Caco-2 (cell line): ENCODE data around the gene FAM118A. TPM values are rescaled to one million over a fixed set of nuclear protein-coding genes. Genes with fewer than 3 reads are reported as not detected.
A peak's percentile ranks its signal among the peaks of the same experiment; 100 is the strongest.

Experiments used
- BruUV-seq: library from RNA; stranded (reverse); fragments of 400-500 nt; replicated peaks from 2 replicates; lab custom pipeline; 2021; lab: Mats Ljungman, UMichigan
- CTCF ChIA-PET: fragments of 300-600 bp; sonication (Branson Sonifier 250); formaldehyde crosslinking; loops from one replicate; lab custom pipeline; 2022; ENCODE audit warnings: antibody characterized with exemption; lab: Charles Lee
- POLR2A ChIA-PET: fragments of 300-600 bp; sonication (Branson Sonifier 250); formaldehyde crosslinking; loops from one replicate; lab custom pipeline; 2022; ENCODE audit warnings: antibody characterized with exemption; lab: Charles Lee
- DNase-seq, 2 experiments: peaks; one replicate each; pipeline versions ENCODE4 v3.0.0 to v3.0.0-alpha.2; 2020 to 2022
- H3K27me3 ChIP-seq: replicated peaks from 2 replicates; pipeline ENCODE4 v1.6.0; 2011; ENCODE audit warnings: low read length; ENCODE audit not compliant: control insufficient read depth, insufficient read depth
- H3K36me3 ChIP-seq: 2 replicates; pipeline ENCODE4 v1.5.1; 2011; ENCODE audit warnings: low read length; ENCODE audit not compliant: control insufficient read depth, insufficient read depth
- H3K4me1 ChIP-seq: fragments of 250-450 bp; sonication (Bioruptor Pico); 2 replicates; pipeline ENCODE4 v1.5.1; 2020; ENCODE audit warnings: mild to moderate bottlenecking
- H3K4me3 ChIP-seq: 2 replicates; pipeline ENCODE4 v1.5.1; 2011; ENCODE audit warnings: low read depth, mild to moderate bottlenecking, control low read depth, low read length
- H3K9me3 ChIP-seq: fragments of 250-450 bp; sonication (Bioruptor Pico); 2 replicates; pipeline ENCODE4 v1.5.1; 2020; ENCODE audit warnings: mild to moderate bottlenecking, moderate library complexity
- H3K27ac Mint-ChIP-seq: one replicate; pipeline ENCODE4 v1.8.0; 2022; ENCODE audit warnings: mixed read lengths; ENCODE audit not compliant: unreplicated experiment
- H3K27me3 Mint-ChIP-seq: one replicate; pipeline ENCODE4 v1.8.0; 2022; ENCODE audit warnings: mixed read lengths; ENCODE audit not compliant: insufficient read depth, unreplicated experiment
- H3K36me3 Mint-ChIP-seq: one replicate; pipeline ENCODE4 v1.8.0; 2022; ENCODE audit warnings: mild to moderate bottlenecking, mixed read lengths; ENCODE audit not compliant: insufficient read depth, unreplicated experiment
- H3K4me1 Mint-ChIP-seq: one replicate; pipeline ENCODE4 v1.8.0; 2022; ENCODE audit warnings: low read depth, mixed read lengths; ENCODE audit not compliant: unreplicated experiment
- H3K4me3 Mint-ChIP-seq: one replicate; pipeline ENCODE4 v1.8.0; 2022; ENCODE audit warnings: mild to moderate bottlenecking, moderate library complexity, mixed read lengths; ENCODE audit not compliant: unreplicated experiment
- H3K9me3 Mint-ChIP-seq: one replicate; pipeline ENCODE4 v1.8.0; 2022; ENCODE audit warnings: mixed read lengths; ENCODE audit not compliant: unreplicated experiment
- intact Hi-C: fragments of 100-400 bp; cut with micrococcal nuclease; formaldehyde crosslinking; loops from one replicate; pipeline ENCODE4 v1.10.0; 2022; ENCODE audit not compliant: unreplicated experiment
- total RNA-seq: library from RNA; stranded (reverse); gene quantifications from 2 replicates; pipeline ENCODE4 v1.2.3, GENCODE V29; 2022
- TF ChIP-seq, protein P1 (sequence below), 2 experiments: fragments of 200-600 bp in 1 of 2; IDR thresholded peaks; 1 replicate in 1 of 2; 2 replicates in 1 of 2; pipeline versions ENCODE4 v1.5.1 to v1.8.0; 2011 to 2022; ENCODE audit warnings: antibody characterized with exemption in 1 of 2, control low read depth in 1 of 2, inconsistent platforms in 1 of 2, low read depth in 1 of 2, low read length in 1 of 2, mild to moderate bottlenecking in 1 of 2, moderate library complexity in 1 of 2; ENCODE audit not compliant: insufficient read depth in 1 of 2, severe bottlenecking in 1 of 2, unreplicated experiment in 1 of 2

FAM118A gene
- total RNA-seq, 1 experiment from 2014 or later: 120 TPM

DNA sequence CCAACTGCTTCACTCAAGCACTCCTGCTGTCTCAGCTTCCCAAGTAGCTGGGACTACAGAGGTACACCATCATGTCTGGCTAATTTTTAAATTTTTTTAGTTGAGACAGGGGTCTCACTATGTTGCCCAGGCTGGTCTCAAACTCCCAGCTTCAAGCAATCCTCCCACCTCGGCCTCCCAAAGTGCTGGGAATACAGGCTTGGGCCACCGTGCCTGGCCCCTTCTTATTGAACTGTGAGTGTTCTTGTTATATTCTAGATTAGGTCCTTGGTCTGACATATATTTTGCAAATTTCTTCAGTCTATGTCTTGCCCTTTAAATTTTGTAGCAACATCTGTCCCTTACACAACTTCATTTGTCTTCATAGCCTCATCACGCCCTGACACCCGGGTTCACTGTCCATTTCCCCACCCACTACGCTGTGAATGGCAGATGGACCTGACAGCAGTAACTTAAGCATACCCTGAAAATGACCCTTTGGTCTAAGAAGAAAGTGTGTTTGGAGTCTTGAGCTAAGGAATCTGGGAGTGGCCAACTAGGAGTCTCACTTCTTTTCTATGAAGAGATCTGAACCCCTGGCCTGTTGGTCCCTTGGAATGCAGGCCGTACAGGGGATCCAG is 4.2 kb upstream of the FAM118A start:
- CTCF ChIA-PET: interaction anchor here (0.7 to 1.7 kb wide), 3 partner anchors 30 to 42 kb away, joined by 3 to 8 read pairs (median 4); no protein-coding TSS in a partner anchor
- POLR2A ChIA-PET: interaction anchor here (0.5 to 1.4 kb wide), 4 partner anchors 11 to 568 kb away, joined by 3 to 8 read pairs (median 4); partner anchors contain the start of genes RIBC2 and SMC1B
- no peaks in the 10 kb centered on the region for H3K27me3 Mint-ChIP-seq
- H3K36me3 Mint-ChIP-seq: peaks cover 3% of the 10 kb centered on the region
- H3K36me3 ChIP-seq: no peaks in the 10 kb centered on the region
- no peaks in the 10 kb centered on the region for H3K9me3 Mint-ChIP-seq
- peaks cover 41% of the 10 kb centered on the region for H3K4me1 ChIP-seq
- peak; percentile 80 to 90 for DNase-seq
- no TSS peak for BruUV-seq
- no peak overlapping the region for H3K4me3 ChIP-seq
- H3K4me3 Mint-ChIP-seq: peak overlapping the region; percentile 47
- no peaks in the 10 kb centered on the region for H3K27me3 ChIP-seq
- H3K4me1 Mint-ChIP-seq: peaks cover 30% of the 10 kb centered on the region
- TF ChIP-seq, protein P1, sequence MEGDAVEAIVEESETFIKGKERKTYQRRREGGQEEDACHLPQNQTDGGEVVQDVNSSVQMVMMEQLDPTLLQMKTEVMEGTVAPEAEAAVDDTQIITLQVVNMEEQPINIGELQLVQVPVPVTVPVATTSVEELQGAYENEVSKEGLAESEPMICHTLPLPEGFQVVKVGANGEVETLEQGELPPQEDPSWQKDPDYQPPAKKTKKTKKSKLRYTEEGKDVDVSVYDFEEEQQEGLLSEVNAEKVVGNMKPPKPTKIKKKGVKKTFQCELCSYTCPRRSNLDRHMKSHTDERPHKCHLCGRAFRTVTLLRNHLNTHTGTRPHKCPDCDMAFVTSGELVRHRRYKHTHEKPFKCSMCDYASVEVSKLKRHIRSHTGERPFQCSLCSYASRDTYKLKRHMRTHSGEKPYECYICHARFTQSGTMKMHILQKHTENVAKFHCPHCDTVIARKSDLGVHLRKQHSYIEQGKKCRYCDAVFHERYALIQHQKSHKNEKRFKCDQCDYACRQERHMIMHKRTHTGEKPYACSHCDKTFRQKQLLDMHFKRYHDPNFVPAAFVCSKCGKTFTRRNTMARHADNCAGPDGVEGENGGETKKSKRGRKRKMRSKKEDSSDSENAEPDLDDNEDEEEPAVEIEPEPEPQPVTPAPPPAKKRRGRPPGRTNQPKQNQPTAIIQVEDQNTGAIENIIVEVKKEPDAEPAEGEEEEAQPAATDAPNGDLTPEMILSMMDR (IDR thresholded peaks at IDR 0.05; ENCODE audit: insufficient read depth in 1 of 2, low read depth in 1 of 2, low read length in 1 of 2, severe bottlenecking in 1 of 2, unreplicated experiment in 1 of 2): no peak
- no peaks in the 10 kb centered on the region for H3K9me3 ChIP-seq
- intact Hi-C loops: loop anchor here (1.0 kb wide), 1 partner anchor 32 kb away; no protein-coding TSS in a partner anchor
- H3K27ac Mint-ChIP-seq: peak overlapping the region; percentile 80

DNA sequence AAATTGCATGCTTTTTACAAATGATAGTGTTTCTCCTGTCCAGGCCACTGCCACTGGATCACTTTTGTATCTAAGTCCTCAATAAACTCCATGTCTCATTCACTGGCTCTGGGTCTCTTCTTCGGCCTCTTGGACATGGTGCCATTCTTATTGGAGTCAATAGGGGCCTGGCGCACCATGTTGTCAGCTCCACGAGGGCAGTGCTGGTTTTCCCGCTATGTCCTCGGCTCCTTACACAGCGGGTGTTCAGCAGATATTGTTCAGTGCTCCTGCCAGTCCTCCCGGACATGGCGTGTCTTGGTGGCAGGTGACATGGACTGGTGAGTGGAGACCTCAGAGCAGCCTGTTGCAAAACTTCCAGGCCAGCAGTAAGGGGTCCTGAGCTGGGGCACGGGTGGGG is 3.6 kb upstream of the FAM118A start:
- no peaks in the 10 kb centered on the region for H3K27me3 Mint-ChIP-seq
- peak overlapping the region; percentile 80 for H3K27ac Mint-ChIP-seq
- no TSS peak for BruUV-seq
- H3K9me3 Mint-ChIP-seq: no peaks in the 10 kb centered on the region
- TF ChIP-seq, protein P1 (IDR thresholded peaks at IDR 0.05; ENCODE audit: insufficient read depth in 1 of 2, low read depth in 1 of 2, low read length in 1 of 2, severe bottlenecking in 1 of 2, unreplicated experiment in 1 of 2): no peak
- H3K4me3 ChIP-seq: no peak overlapping the region
- H3K36me3 ChIP-seq: no peaks in the 10 kb centered on the region
- H3K9me3 ChIP-seq: no peaks in the 10 kb centered on the region
- H3K27me3 ChIP-seq: no peaks in the 10 kb centered on the region
- intact Hi-C loops: no loop called here
- POLR2A ChIA-PET: interaction anchor here (0.5 to 1.4 kb wide), 4 partner anchors 11 to 569 kb away, joined by 3 to 8 read pairs (median 4); partner anchors contain the start of genes RIBC2 and SMC1B
- H3K36me3 Mint-ChIP-seq: peaks cover 8% of the 10 kb centered on the region
- peaks cover 41% of the 10 kb centered on the region for H3K4me1 ChIP-seq
- peak overlapping the region; percentile 47 for H3K4me3 Mint-ChIP-seq
- CTCF ChIA-PET: interaction anchor here (0.7 to 1.7 kb wide), 4 partner anchors 11 to 43 kb away, joined by 3 to 8 read pairs (median 4); no protein-coding TSS in a partner anchor
- peaks cover 35% of the 10 kb centered on the region for H3K4me1 Mint-ChIP-seq
- DNase-seq: no peak

DNA sequence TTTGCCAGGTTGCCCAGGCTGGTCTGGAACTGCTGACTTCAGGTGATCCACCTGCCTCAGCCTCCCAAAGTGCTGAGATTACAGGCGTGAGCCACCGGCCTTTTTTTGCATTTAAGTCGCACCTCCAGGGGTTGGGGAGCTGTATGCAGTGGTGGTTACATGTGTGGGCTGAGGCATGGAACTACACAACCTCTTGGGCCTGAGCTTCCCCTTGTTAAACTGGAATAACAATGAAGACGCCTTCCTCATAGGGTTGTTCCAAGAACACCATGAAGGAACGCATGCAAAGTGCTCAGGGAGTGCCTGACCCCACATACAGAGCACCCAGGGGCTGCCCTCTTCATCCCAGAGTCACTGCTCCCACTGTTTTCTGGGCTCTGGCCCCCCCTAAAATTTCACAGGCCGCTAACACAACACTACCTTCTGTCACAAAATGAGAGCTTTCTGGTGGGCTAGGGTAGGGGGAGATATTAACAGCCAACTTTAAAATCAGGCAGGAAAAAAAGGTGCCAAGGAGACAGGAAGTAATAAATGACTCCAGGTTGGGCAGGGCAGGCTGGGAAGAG is 1.3 kb upstream of the FAM118A start:
- no peaks in the 10 kb centered on the region for H3K9me3 ChIP-seq
- peak overlapping the region; percentile 90 for H3K27ac Mint-ChIP-seq
- peaks cover 57% of the 10 kb centered on the region for H3K4me1 ChIP-seq
- POLR2A ChIA-PET: interaction anchor here (1.1 kb wide), 1 partner anchor 35 kb away, joined by 3 read pairs; no protein-coding TSS in a partner anchor
- H3K27me3 ChIP-seq: no peaks in the 10 kb centered on the region
- 0 out of 2 replicates have a peak, but pooled peaks cover 1% of the 10 kb centered on the region for H3K36me3 ChIP-seq
- CTCF ChIA-PET: no interaction called here
- no peaks in the 10 kb centered on the region for H3K27me3 Mint-ChIP-seq
- no peak overlapping the region for H3K4me3 ChIP-seq
- intact Hi-C loops: no loop called here
- peak overlapping the region; percentile 81 for H3K4me3 Mint-ChIP-seq
- H3K36me3 Mint-ChIP-seq: peaks cover 28% of the 10 kb centered on the region
- TF ChIP-seq, protein P1 (IDR thresholded peaks at IDR 0.05; ENCODE audit: insufficient read depth in 1 of 2, low read depth in 1 of 2, low read length in 1 of 2, severe bottlenecking in 1 of 2, unreplicated experiment in 1 of 2): no peak
- no peak for DNase-seq
- peaks cover 51% of the 10 kb centered on the region for H3K4me1 Mint-ChIP-seq
- H3K9me3 Mint-ChIP-seq: no peaks in the 10 kb centered on the region
- no TSS peak for BruUV-seq
